Epidermal melanocyte (primary cell): ENCODE measurements around the gene ALG13.
"Not testable (repeated sequence)": the region's sequence is repeated elsewhere in the genome, so short reads cannot be mapped to it uniquely, and the experiment has no call there.

Experiments
- DNase-seq: peaks from one replicate; pipeline ENCODE4 v3.0.0; 2011; ENCODE audit warnings: low spot score; ENCODE audit not compliant: insufficient read length

ALG13 gene

GRCh38 chrX:111680988-111681779 lies at the start of gene ALG13:
Gene ALG13, plus strand, starts transcription at chrX:111681170. Its CDS starts 49 bp downstream, at chrX:111681219.
- peak; percentile 45 for DNase-seq

- no peak for DNase-seq
Measured at GRCh38 chrX:111634823-111635729, 45.9 kb upstream of the ALG13 start.

GRCh38 chrX:111641969-111642368 lies 39.0 kb upstream of the ALG13 start:
- no peak for DNase-seq

GRCh38 chrX:111645165-111645564 lies 35.8 kb upstream of the ALG13 start:
- not testable (repeated sequence) for DNase-seq

- DNase-seq: no peak
Measured at GRCh38 chrX:111645607-111646006, 35.4 kb upstream of the ALG13 start.

GRCh38 chrX:111646515-111646914 lies 34.5 kb upstream of the ALG13 start:
- no peak for DNase-seq

GRCh38 chrX:111648802-111649201 lies 32.2 kb upstream of the ALG13 start:
- DNase-seq: no peak

- no peak for DNase-seq
Measured at GRCh38 chrX:111649638-111650037, 31.3 kb upstream of the ALG13 start.

- DNase-seq: no peak
Measured at GRCh38 chrX:111650845-111651244, 30.1 kb upstream of the ALG13 start.

- DNase-seq: no peak
Measured at GRCh38 chrX:111652719-111653118, 28.3 kb upstream of the ALG13 start.

GRCh38 chrX:111661241-111661640 lies 19.7 kb upstream of the ALG13 start:
- DNase-seq: no peak

GRCh38 chrX:111662292-111662691 lies 18.7 kb upstream of the ALG13 start:
- DNase-seq: no peak

GRCh38 chrX:111671668-111672067 lies 9.3 kb upstream of the ALG13 start:
- no peak for DNase-seq

- DNase-seq: no peak
Measured at GRCh38 chrX:111687305-111687704, 6.3 kb downstream of the ALG13 start.

GRCh38 chrX:111695297-111695880 lies 14.4 kb downstream of the ALG13 start:
- no peak for DNase-seq

- no peak for DNase-seq
Measured at GRCh38 chrX:111719426-111720210, 38.6 kb downstream of the ALG13 start.

GRCh38 chrX:111728096-111728495 lies 47.1 kb downstream of the ALG13 start:
- DNase-seq: no peak

GRCh38 chrX:111731351-111731750 lies 50.4 kb downstream of the ALG13 start:
- DNase-seq: no peak

GRCh38 chrX:111736571-111736970 lies 55.6 kb downstream of the ALG13 start:
- no peak for DNase-seq

- DNase-seq: no peak
Measured at GRCh38 chrX:111742018-111742417, 61.0 kb downstream of the ALG13 start.

GRCh38 chrX:111743316-111743715 lies 62.3 kb downstream of the ALG13 start:
- no peak for DNase-seq
